ENCODE data around the gene ZNF507. TPM values are rescaled to one million over a fixed set of nuclear protein-coding genes. Genes with fewer than 3 reads are reported as not detected.

The ZNF507 gene
- total RNA-seq, 2 experiments from 2014 or later: 13.3 to 35.0 TPM

DNA sequence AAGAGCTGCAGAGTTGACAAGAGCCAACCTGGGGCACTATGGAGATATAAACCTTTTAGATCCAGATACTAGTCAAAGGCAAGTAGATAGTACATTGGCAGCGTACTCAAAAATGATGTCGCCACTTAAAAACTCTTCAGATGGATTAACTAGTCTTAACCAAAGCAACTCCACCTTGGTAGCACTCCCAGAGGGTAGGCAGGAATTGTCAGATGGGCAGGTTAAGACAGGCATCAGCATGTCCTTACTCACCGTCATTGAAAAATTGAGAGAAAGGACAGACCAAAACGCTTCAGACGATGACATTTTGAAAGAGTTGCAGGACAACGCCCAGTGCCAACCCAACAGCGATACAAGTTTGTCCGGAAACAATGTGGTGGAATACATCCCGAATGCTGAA is 8.9 kb downstream of the ZNF507 start:
- intact Hi-C loops (cut with micrococcal nuclease; ENCODE audit: unreplicated experiment): no loop called here
- Histone ChIP-seq H4K20me1 (ENCODE audit: insufficient read depth, low read length) (peaks cover 17% of the 10 kb centered on the region), H3K36me3 (ENCODE audit: insufficient read depth, low read length) (peaks cover 92% of the 10 kb centered on the region), H3K27ac (ENCODE audit: low read depth, low read length, poor library complexity, severe bottlenecking) (no peak overlapping the region), H3K9me3 (ENCODE audit: low read length) (no peaks in the 10 kb centered on the region), H2AFZ (ENCODE audit: low read length) (no peak overlapping the region), H3K4me2 (ENCODE audit: low read length) (no peak overlapping the region), H3K79me2 (ENCODE audit: insufficient read depth, low read depth, low read length) (peaks cover 75% of the 10 kb centered on the region; the same call in 1 of the 2 replicates), H3K4me1 (ENCODE audit: insufficient read depth, low read length, poor library complexity, severe bottlenecking) (peaks cover 23% of the 10 kb centered on the region), H3K4me3 (ENCODE audit: low read depth, low read length, poor library complexity, severe bottlenecking) (no peak overlapping the region), H3K9me2 (ENCODE audit: insufficient read depth, low read length) (no peaks in the 10 kb centered on the region)
- DNase-seq (ENCODE audit: low spot score): no peak
- POLR2A ChIA-PET: no interaction called here
- CTCF ChIA-PET (ENCODE audit: unreplicated experiment): no interaction called here
- no peak for TF ChIP-seq EZH2phosphoT487 (IDR thresholded peaks at IDR 0.05; ENCODE audit: borderline replicate concordance, low read depth, low read length)
- TF ChIP-seq, protein P1, sequence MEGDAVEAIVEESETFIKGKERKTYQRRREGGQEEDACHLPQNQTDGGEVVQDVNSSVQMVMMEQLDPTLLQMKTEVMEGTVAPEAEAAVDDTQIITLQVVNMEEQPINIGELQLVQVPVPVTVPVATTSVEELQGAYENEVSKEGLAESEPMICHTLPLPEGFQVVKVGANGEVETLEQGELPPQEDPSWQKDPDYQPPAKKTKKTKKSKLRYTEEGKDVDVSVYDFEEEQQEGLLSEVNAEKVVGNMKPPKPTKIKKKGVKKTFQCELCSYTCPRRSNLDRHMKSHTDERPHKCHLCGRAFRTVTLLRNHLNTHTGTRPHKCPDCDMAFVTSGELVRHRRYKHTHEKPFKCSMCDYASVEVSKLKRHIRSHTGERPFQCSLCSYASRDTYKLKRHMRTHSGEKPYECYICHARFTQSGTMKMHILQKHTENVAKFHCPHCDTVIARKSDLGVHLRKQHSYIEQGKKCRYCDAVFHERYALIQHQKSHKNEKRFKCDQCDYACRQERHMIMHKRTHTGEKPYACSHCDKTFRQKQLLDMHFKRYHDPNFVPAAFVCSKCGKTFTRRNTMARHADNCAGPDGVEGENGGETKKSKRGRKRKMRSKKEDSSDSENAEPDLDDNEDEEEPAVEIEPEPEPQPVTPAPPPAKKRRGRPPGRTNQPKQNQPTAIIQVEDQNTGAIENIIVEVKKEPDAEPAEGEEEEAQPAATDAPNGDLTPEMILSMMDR (conservative IDR thresholded peaks at IDR 0.05; ENCODE audit: low read length): no peak
- no TSS peak for BruUV-seq (replicated peaks)

DNA sequence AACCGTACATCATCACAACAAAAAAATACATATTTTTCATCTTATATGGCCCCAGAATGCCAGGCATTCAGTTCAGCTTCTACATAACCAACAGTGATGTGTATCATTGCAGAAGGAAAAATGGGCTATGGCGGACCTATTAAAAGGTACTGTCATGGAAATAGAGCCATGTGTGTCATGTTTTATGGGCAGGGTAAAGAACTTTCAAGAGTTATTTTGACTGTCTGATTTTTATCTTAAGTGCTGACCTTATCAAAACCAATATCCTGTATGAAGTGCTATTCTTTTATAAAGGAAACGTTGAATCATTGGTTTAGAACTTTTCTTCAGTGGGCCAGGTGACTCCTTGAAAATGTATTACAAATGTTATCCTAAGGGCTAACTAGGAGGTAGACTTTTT is 9.9 kb downstream of the ZNF507 start:
- peaks cover 67% of the 10 kb centered on the region; the same call in 1 of the 2 replicates for H3K79me2 ChIP-seq (ENCODE audit: insufficient read depth, low read depth, low read length)

DNA sequence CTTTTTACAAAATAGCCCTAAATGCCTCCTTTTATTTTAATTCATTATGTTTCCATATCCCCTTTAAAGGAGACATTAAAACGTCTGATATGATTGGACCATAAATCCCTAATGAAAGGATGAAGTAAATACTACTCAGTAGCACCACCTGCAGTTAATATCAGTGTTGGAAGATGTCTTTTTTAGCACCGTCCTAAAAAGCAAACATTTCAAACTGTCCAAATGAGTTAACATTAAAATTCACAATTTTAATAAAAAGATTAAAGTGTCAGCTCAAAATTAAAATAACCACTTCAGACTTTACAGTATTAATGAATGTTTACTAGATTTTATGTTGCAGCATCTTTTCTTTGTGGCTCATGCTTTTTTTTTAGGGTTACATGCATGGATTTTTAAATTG is 12.3 kb downstream of the ZNF507 start:
- no peak for DNase-seq (ENCODE audit: low spot score)
- H3K4me1 ChIP-seq (ENCODE audit: insufficient read depth, low read length, poor library complexity, severe bottlenecking): no peaks in the 10 kb centered on the region
- peaks cover 9% of the 10 kb centered on the region; the same call in 1 of the 2 replicates for H4K20me1 ChIP-seq (ENCODE audit: insufficient read depth, low read length)
- no peak overlapping the region for H3K4me3 ChIP-seq (ENCODE audit: low read depth, low read length, poor library complexity, severe bottlenecking)
- no peaks in the 10 kb centered on the region for H3K9me2 ChIP-seq (ENCODE audit: insufficient read depth, low read length)
- H3K27ac ChIP-seq (ENCODE audit: low read depth, low read length, poor library complexity, severe bottlenecking): no peak overlapping the region
- H3K9me3 ChIP-seq (ENCODE audit: low read length): no peaks in the 10 kb centered on the region
- intact Hi-C loops (cut with micrococcal nuclease; ENCODE audit: unreplicated experiment): no loop called here
- peaks cover 95% of the 10 kb centered on the region for H3K36me3 ChIP-seq (ENCODE audit: insufficient read depth, low read length)
- peaks cover 51% of the 10 kb centered on the region; the same call in 1 of the 2 replicates for H3K79me2 ChIP-seq (ENCODE audit: insufficient read depth, low read depth, low read length)
- no TSS peak for BruUV-seq (replicated peaks)
- CTCF ChIA-PET (ENCODE audit: unreplicated experiment): no interaction called here
- POLR2A ChIA-PET: interaction anchor here (0.7 to 1.6 kb wide), 3 partner anchors 10 to 20 kb away, joined by 3 to 7 read pairs (median 3); no protein-coding TSS in a partner anchor
- TF ChIP-seq EZH2phosphoT487 (IDR thresholded peaks at IDR 0.05; ENCODE audit: borderline replicate concordance, low read depth, low read length): no peak
- TF ChIP-seq, protein P1 (conservative IDR thresholded peaks at IDR 0.05; ENCODE audit: low read length): peak; percentile 69
- no peak overlapping the region for H3K4me2 ChIP-seq (ENCODE audit: low read length)
- H2AFZ ChIP-seq (ENCODE audit: low read length): no peak overlapping the region

More for the DNA sequence above, 9.9 kb downstream of the ZNF507 start:
- H3K9me3 ChIP-seq (ENCODE audit: low read length): no peaks in the 10 kb centered on the region
- BruUV-seq (replicated peaks): no TSS peak
- ChIA-PET CTCF (ENCODE audit: unreplicated experiment) (no interaction called here), POLR2A (no interaction called here)
- H3K4me3 ChIP-seq (ENCODE audit: low read depth, low read length, poor library complexity, severe bottlenecking): no peak overlapping the region
- no peak overlapping the region for H3K27ac ChIP-seq (ENCODE audit: low read depth, low read length, poor library complexity, severe bottlenecking)
- H3K36me3 ChIP-seq (ENCODE audit: insufficient read depth, low read length): peaks cover 92% of the 10 kb centered on the region
- H3K4me1 ChIP-seq (ENCODE audit: insufficient read depth, low read length, poor library complexity, severe bottlenecking): peaks cover 18% of the 10 kb centered on the region
- no peak overlapping the region for H3K4me2 ChIP-seq (ENCODE audit: low read length)
- TF ChIP-seq, protein P1 (conservative IDR thresholded peaks at IDR 0.05; ENCODE audit: low read length): no peak
- TF ChIP-seq EZH2phosphoT487 (IDR thresholded peaks at IDR 0.05; ENCODE audit: borderline replicate concordance, low read depth, low read length): no peak
- H2AFZ ChIP-seq (ENCODE audit: low read length): no peak overlapping the region
- H4K20me1 ChIP-seq (ENCODE audit: insufficient read depth, low read length): peaks cover 17% of the 10 kb centered on the region
- intact Hi-C loops (cut with micrococcal nuclease; ENCODE audit: unreplicated experiment): no loop called here
- no peak for DNase-seq (ENCODE audit: low spot score)
- H3K9me2 ChIP-seq (ENCODE audit: insufficient read depth, low read length): no peaks in the 10 kb centered on the region

All from OCI-LY7 (cell line).